Measurements from ENCODE around the gene RGS7. TPM values are rescaled to one million over a fixed set of nuclear protein-coding genes. Genes with fewer than 3 reads are reported as not detected.

Gene RGS7
- total RNA-seq, 1 donor, result 0.36 TPM

GRCh38 chr1:241362350-241362749 lies 5.3 kb upstream of the RGS7 start:
- Histone ChIP-seq H3K79me2 (ENCODE audit: insufficient read depth, low read length) (no peaks in the 10 kb centered on the region), H3K27ac (ENCODE audit: low read depth, low read length) (no peak overlapping the region), H3K4me3 (ENCODE audit: insufficient read depth, low read length) (no peak overlapping the region), H3K9me3 (ENCODE audit: low read depth, low read length) (no peaks in the 10 kb centered on the region), H2AFZ (ENCODE audit: low read length) (no peak overlapping the region), H4K20me1 (ENCODE audit: insufficient read depth, low read length) (no peaks in the 10 kb centered on the region), H3K4me2 (ENCODE audit: insufficient read depth, low read length) (no peak overlapping the region), H3K36me3 (ENCODE audit: insufficient read depth, low read length) (no peaks in the 10 kb centered on the region), H3K27me3 (ENCODE audit: insufficient read depth, low read length) (peaks cover 4% of the 10 kb centered on the region), H3K4me1 (ENCODE audit: insufficient read depth, low read length) (no peaks in the 10 kb centered on the region)
- DNase-seq (ENCODE audit: insufficient read length, low spot score, missing footprints), result no peak
- TF ChIP-seq CTCF (IDR thresholded peaks at IDR 0.05; ENCODE audit: extremely low read depth, low read depth, low read length), result no peak

- DNase-seq (ENCODE audit: insufficient read length, low spot score, missing footprints), result peak; percentile 88
- Histone ChIP-seq H3K4me1 (ENCODE audit: insufficient read depth, low read length) (peaks cover 3% of the 10 kb centered on the region), H3K79me2 (ENCODE audit: insufficient read depth, low read length) (no peaks in the 10 kb centered on the region), H4K20me1 (ENCODE audit: insufficient read depth, low read length) (no peaks in the 10 kb centered on the region), H3K27me3 (ENCODE audit: insufficient read depth, low read length) (peaks cover 4% of the 10 kb centered on the region), H3K27ac (ENCODE audit: low read depth, low read length) (no peak overlapping the region), H3K36me3 (ENCODE audit: insufficient read depth, low read length) (no peaks in the 10 kb centered on the region), H2AFZ (ENCODE audit: low read length) (no peak overlapping the region), H3K4me2 (ENCODE audit: insufficient read depth, low read length) (peak overlapping the region; percentile 71), H3K9me3 (ENCODE audit: low read depth, low read length) (no peaks in the 10 kb centered on the region), H3K4me3 (ENCODE audit: insufficient read depth, low read length) (peak overlapping the region; percentile 70)
- no peak for TF ChIP-seq CTCF (IDR thresholded peaks at IDR 0.05; ENCODE audit: extremely low read depth, low read depth, low read length)
These were observed 648 bp upstream of the RGS7 start for GRCh38 chr1:241357366-241358340.

GRCh38 chr1:241356187-241356518 lies 852 bp downstream of the RGS7 start:
- Histone ChIP-seq H4K20me1 (ENCODE audit: insufficient read depth, low read length) (no peaks in the 10 kb centered on the region), H3K79me2 (ENCODE audit: insufficient read depth, low read length) (no peaks in the 10 kb centered on the region), H3K4me2 (ENCODE audit: insufficient read depth, low read length) (peak overlapping the region; percentile 71), H3K27ac (ENCODE audit: low read depth, low read length) (no peak overlapping the region), H3K36me3 (ENCODE audit: insufficient read depth, low read length) (no peaks in the 10 kb centered on the region), H3K4me3 (ENCODE audit: insufficient read depth, low read length) (peak overlapping the region; percentile 70), H2AFZ (ENCODE audit: low read length) (peak overlapping the region; percentile 47), H3K27me3 (ENCODE audit: insufficient read depth, low read length) (peaks cover 4% of the 10 kb centered on the region), H3K9me3 (ENCODE audit: low read depth, low read length) (no peaks in the 10 kb centered on the region), H3K4me1 (ENCODE audit: insufficient read depth, low read length) (peaks cover 3% of the 10 kb centered on the region)
- no peak for DNase-seq (ENCODE audit: insufficient read length, low spot score, missing footprints)
- TF ChIP-seq CTCF (IDR thresholded peaks at IDR 0.05; ENCODE audit: extremely low read depth, low read depth, low read length), result no peak

- Histone ChIP-seq H3K79me2 (ENCODE audit: insufficient read depth, low read length) (no peaks in the 10 kb centered on the region), H3K27me3 (ENCODE audit: insufficient read depth, low read length) (peaks cover 4% of the 10 kb centered on the region), H3K4me2 (ENCODE audit: insufficient read depth, low read length) (no peak overlapping the region), H3K27ac (ENCODE audit: low read depth, low read length) (no peak overlapping the region), H3K36me3 (ENCODE audit: insufficient read depth, low read length) (no peaks in the 10 kb centered on the region), H2AFZ (ENCODE audit: low read length) (no peak overlapping the region), H3K4me1 (ENCODE audit: insufficient read depth, low read length) (peaks cover 3% of the 10 kb centered on the region), H4K20me1 (ENCODE audit: insufficient read depth, low read length) (no peaks in the 10 kb centered on the region), H3K9me3 (ENCODE audit: low read depth, low read length) (no peaks in the 10 kb centered on the region), H3K4me3 (ENCODE audit: insufficient read depth, low read length) (no peak overlapping the region)
- no peak for TF ChIP-seq CTCF (IDR thresholded peaks at IDR 0.05; ENCODE audit: extremely low read depth, low read depth, low read length)
- no peak for DNase-seq (ENCODE audit: insufficient read length, low spot score, missing footprints)
These were observed 1.5 kb downstream of the RGS7 start for GRCh38 chr1:241355311-241356010.

Measured in osteoblast (primary cell).